Adrenal gland (tissue), 5 donors: ENCODE measurements around the gene RPS6KA2.

Experiments used
- CTCF ChIP-seq, 6 experiments: fragments of 450-650 bp in 4 of 6; fragments of 200-600 bp in 2 of 6; sonication (generic) in 1 of 6; IDR thresholded peaks; 1 replicate in 5 of 6; 2 replicates in 1 of 6; pipeline versions ENCODE4 v1.5.1 to v1.8.0; 2016 to 2021; ENCODE audit warnings: antibody characterized with exemption in 6 of 6, mild to moderate bottlenecking in 2 of 6, moderate library complexity in 1 of 6
- POLR2A ChIP-seq, 2 donors: fragments of 450-650 bp; IDR thresholded peaks; one replicate each; pipeline ENCODE4 v1.6.1; 2017; ENCODE audit warnings: antibody characterized with exemption in 2 of 2, mild to moderate bottlenecking in 2 of 2, moderate library complexity in 1 of 2
- donor health status: DM: no; HTN: no; CAD: no.

GRCh38 chr6:166442131-166442685 is 184.8 kb downstream of the RPS6KA2 start:
- no peak for TF ChIP-seq POLR2A (IDR thresholded peaks at IDR 0.05)
- no peak for TF ChIP-seq CTCF (IDR thresholded peaks at IDR 0.05)
